IMR-90 (cell line): ENCODE data around the gene TWIST2. TPM values are rescaled to one million over a fixed set of nuclear protein-coding genes. Genes with fewer than 3 reads are reported as not detected.

Experiments
- ATAC-seq: fragments of 200-7000 bp; cut with Tn5 transposase; 2 replicates; pipeline ENCODE4 v1.9.1; 2020; ENCODE audit warnings: low read depth, mild to moderate bottlenecking, moderate library complexity
- BruUV-seq: library from RNA; stranded (reverse); fragments of 400-500 nt; replicated peaks from 2 replicates; lab custom pipeline; 2021; lab: Mats Ljungman, UMichigan
- CTCF ChIA-PET: fragments of 300-600 bp; formaldehyde crosslinking; extraction: SDS; loops from one replicate; lab custom pipeline; 2021; ENCODE audit warnings: antibody characterized with exemption; lab: Yijun Ruan, JAX
- POLR2A ChIA-PET: fragments of 300-600 bp; sonication (Branson Sonifier 250); formaldehyde crosslinking; loops from one replicate; lab custom pipeline; 2022; ENCODE audit warnings: antibody characterized with exemption; ENCODE audit not compliant: unreplicated experiment; lab: Charles Lee
- DNase-seq: peaks from one replicate; pipeline ENCODE4 v3.0.0; 2013
- H2AFZ ChIP-seq: replicated peaks from 2 replicates; pipeline ENCODE3; 2013; ENCODE audit warnings: low read length, mild to moderate bottlenecking; ENCODE audit not compliant: poor library complexity
- H2AK5ac ChIP-seq: 2 replicates; pipeline ENCODE4 v1.6.1; 2013; ENCODE audit warnings: low read depth, low read length, inconsistent platforms
- H2AK9ac ChIP-seq: replicated peaks from 2 replicates; pipeline ENCODE3; 2013; ENCODE audit warnings: mild to moderate bottlenecking, low read depth, low read length, moderate library complexity; ENCODE audit not compliant: poor library complexity
- H2BK120ac ChIP-seq: 2 replicates; pipeline ENCODE4 v1.6.1; 2013; ENCODE audit warnings: low read depth, low read length, inconsistent platforms
- H2BK15ac ChIP-seq: 3 replicates; pipeline ENCODE4 v1.6.1; 2013; ENCODE audit warnings: low read depth, low read length, inconsistent platforms
- H2BK20ac ChIP-seq: 2 replicates; pipeline ENCODE4 v1.6.1; 2013; ENCODE audit warnings: low read depth, mild to moderate bottlenecking, inconsistent platforms, low read length, moderate library complexity
- H2BK5ac ChIP-seq: 2 replicates; pipeline ENCODE4 v1.6.1; 2013; ENCODE audit warnings: mild to moderate bottlenecking, low read depth, low read length, inconsistent platforms; ENCODE audit not compliant: poor library complexity, severe bottlenecking
- H3K14ac ChIP-seq: replicated peaks from 2 replicates; pipeline ENCODE4 v1.6.1; 2013; ENCODE audit warnings: low read depth, low read length, inconsistent platforms
- H3K18ac ChIP-seq: 2 replicates; pipeline ENCODE4 v1.6.1; 2013; ENCODE audit warnings: low read depth, low read length, control low read depth
- H3K23ac ChIP-seq: 2 replicates; pipeline ENCODE4 v1.6.1; 2013; ENCODE audit warnings: low read depth, low read length, inconsistent platforms
- H3K27ac ChIP-seq: 2 replicates; pipeline ENCODE4 v1.5.1; 2013; ENCODE audit warnings: mild to moderate bottlenecking, control low read depth, low read length; ENCODE audit not compliant: insufficient read depth
- H3K27me3 ChIP-seq: 2 replicates; pipeline ENCODE4 v1.6.1; 2013; ENCODE audit warnings: low read length; ENCODE audit not compliant: control insufficient read depth, insufficient read depth
- H3K36me3 ChIP-seq: 2 replicates; pipeline ENCODE4 v1.6.1; 2013; ENCODE audit warnings: low read length, mixed read lengths; ENCODE audit not compliant: control insufficient read depth, insufficient read depth
- H3K4ac ChIP-seq: 2 replicates; pipeline ENCODE4 v1.6.1; 2013; ENCODE audit warnings: low read depth, low read length, inconsistent platforms
- H3K4me1 ChIP-seq: 2 replicates; pipeline ENCODE4 v1.6.1; 2013; ENCODE audit warnings: low read length, mixed read lengths; ENCODE audit not compliant: control insufficient read depth, insufficient read depth
- H3K4me2 ChIP-seq: 2 replicates; pipeline ENCODE4 v1.6.1; 2013; ENCODE audit warnings: low read depth, mild to moderate bottlenecking, control low read depth, low read length, moderate library complexity
- H3K4me3 ChIP-seq: 2 replicates; pipeline ENCODE4 v1.5.1; 2013; ENCODE audit warnings: low read depth, mild to moderate bottlenecking, control low read depth, low read length, moderate library complexity; ENCODE audit not compliant: insufficient read depth
- H3K56ac ChIP-seq: 2 replicates; pipeline ENCODE4 v1.6.1; 2013; ENCODE audit warnings: low read length, inconsistent platforms; ENCODE audit not compliant: insufficient read depth; ENCODE audit errors: extremely low read depth
- H3K79me1 ChIP-seq, 2 experiments: 2 replicates each; pipeline ENCODE4 v1.6.1; 2013; ENCODE audit warnings: low read length in 2 of 2, inconsistent platforms in 1 of 2, low read depth in 1 of 2
- H3K9ac ChIP-seq: 2 replicates; pipeline ENCODE4 v1.6.1; 2013; ENCODE audit warnings: low read depth, low read length, control low read depth
- H3K9me1 ChIP-seq: 2 replicates; pipeline ENCODE4 v1.6.1; 2013; ENCODE audit warnings: low read length, inconsistent platforms; ENCODE audit not compliant: insufficient read depth
- H3K9me3 ChIP-seq: 2 replicates; pipeline ENCODE4 v1.6.1; 2013; ENCODE audit warnings: low read length; ENCODE audit not compliant: control insufficient read depth, insufficient read depth
- H4K20me1 ChIP-seq: 2 replicates; pipeline ENCODE4 v1.6.1; 2013; ENCODE audit warnings: low read length, inconsistent platforms; ENCODE audit not compliant: insufficient read depth
- H4K5ac ChIP-seq: 2 replicates; pipeline ENCODE4 v1.6.1; 2013; ENCODE audit warnings: mild to moderate bottlenecking, low read depth, low read length, control low read depth
- H4K8ac ChIP-seq, 2 experiments: 2 replicates each; pipeline ENCODE4 v1.6.1; 2013; ENCODE audit warnings: low read depth in 2 of 2, low read length in 2 of 2, control low read depth in 1 of 2, inconsistent platforms in 1 of 2
- H4K91ac ChIP-seq: 2 replicates; pipeline ENCODE4 v1.6.1; 2013; ENCODE audit warnings: low read depth, low read length, inconsistent platforms; ENCODE audit not compliant: insufficient read depth
- BHLHE40 ChIP-seq: fragments of 150-350 bp; IDR thresholded peaks from 2 replicates; pipeline ENCODE4 v1.6.1; 2016; ENCODE audit warnings: mild to moderate bottlenecking, low read depth, low read length
- CHD1 ChIP-seq: IDR thresholded peaks from 2 replicates; pipeline ENCODE4 v1.6.1; 2012; ENCODE audit warnings: low read depth, low read length, improper control_type of control experiment
- MXI1 ChIP-seq: IDR thresholded peaks from 2 replicates; pipeline ENCODE4 v1.6.1; 2012; ENCODE audit warnings: low read depth, mild to moderate bottlenecking, low read length, moderate library complexity, borderline replicate concordance
- RFX5 ChIP-seq: IDR thresholded peaks from 2 replicates; pipeline ENCODE4 v1.8.0; 2012; ENCODE audit warnings: low read depth, mild to moderate bottlenecking, low read length, moderate library complexity
- WGBS, 2 experiments: methylation state at CpG; one replicate each; pipeline versions ENCODE4 v1.1.5 to v1.1.7; 2013; ENCODE audit warnings: missing lambda C conversion rate in 2 of 2; ENCODE audit not compliant: insufficient read length in 1 of 2; ENCODE audit errors: extremely low coverage in 2 of 2; 5-methylcytosine and 5-hydroxymethylcytosine counted together
- dilution Hi-C: fragments of 300-500 bp; cut with HindIII; formaldehyde crosslinking; loops from one replicate; pipeline ENCODE4 v1.14.3; 2018; ENCODE audit warnings: low sequenced_read_pairs; ENCODE audit not compliant: unreplicated experiment
- in situ Hi-C: fragments of 300-500 bp; cut with MboI; formaldehyde crosslinking; loops from 3 replicates; pipeline ENCODE4 v1.14.3; 2019; ENCODE audit warnings: low sequenced_read_pairs, inconsistent platforms, mixed read lengths
- intact Hi-C: fragments of 100-400 bp; cut with micrococcal nuclease; formaldehyde crosslinking; loops from 2 replicates; pipeline ENCODE4 v1.10.0; 2022
- polyA plus RNA-seq, 3 experiments: library from polyadenylated mRNA; depleted of rRNA; stranded (reverse); fragments of >200 nt; gene quantifications; 2 replicates each; pipeline ENCODE4 v1.2.3, GENCODE V29; 2012; ENCODE audit warnings: low replicate concordance in 1 of 3
- total RNA-seq: library from RNA; depleted of rRNA; stranded (reverse); fragments of >200 nt; gene quantifications from 2 replicates; pipeline ENCODE4 v1.2.3, GENCODE V29; 2012
- TF ChIP-seq, protein P1 (sequence below): fragments of 150-350 bp; IDR thresholded peaks from 2 replicates; pipeline ENCODE4 v1.6.1; 2016; ENCODE audit warnings: low read depth, mild to moderate bottlenecking, low read length, moderate library complexity, borderline replicate concordance

TWIST2 gene
- total and polyA plus RNA-seq, 2 of the 4 experiments (the other 2 are of a cell fraction): 9.3 to 33.6 TPM

DNA sequence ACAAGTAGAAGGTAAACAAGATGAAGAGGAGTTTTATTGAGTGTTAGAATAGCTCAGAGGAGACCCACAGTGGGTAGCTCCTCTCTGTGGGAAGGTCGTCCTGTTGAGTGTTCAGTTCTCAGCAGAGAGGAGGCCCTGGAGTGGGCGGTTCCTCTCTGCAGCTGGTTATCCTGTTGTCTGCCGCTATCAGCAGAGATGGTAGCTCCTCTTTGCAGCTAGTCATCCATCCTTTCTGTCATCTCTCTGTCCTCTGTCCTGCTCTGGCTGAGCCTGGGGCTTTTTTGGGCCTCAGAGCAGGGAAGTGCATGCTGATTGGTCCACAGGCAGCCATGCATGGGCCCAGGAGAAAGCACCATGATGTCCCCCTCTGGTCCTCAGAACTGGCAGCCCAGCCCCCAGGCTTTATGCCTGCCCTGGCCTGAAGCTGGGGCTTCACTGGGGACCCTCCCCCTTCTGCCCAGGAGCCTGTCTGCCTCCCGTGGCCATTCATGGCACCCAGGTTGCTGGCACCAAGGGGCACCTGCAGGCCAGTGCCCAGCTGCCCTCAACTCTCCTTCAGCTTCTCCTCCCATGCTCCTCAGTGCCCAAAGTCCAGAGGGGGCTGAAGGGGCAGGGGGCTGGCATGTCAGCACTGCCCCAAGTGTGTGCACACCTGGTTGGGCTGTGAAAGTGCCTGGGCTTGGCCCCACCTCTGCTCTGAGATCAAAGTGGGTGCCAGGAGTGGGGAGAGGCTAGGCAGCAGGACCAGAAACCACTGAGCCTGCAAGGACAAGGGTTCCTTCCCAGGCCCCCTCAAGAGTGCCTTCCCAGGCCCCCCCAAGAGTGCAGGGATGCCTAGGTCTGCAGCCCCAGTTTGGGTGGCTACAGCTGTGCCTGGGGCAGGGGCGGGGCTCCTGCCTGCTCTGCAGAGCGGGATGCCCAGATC lies 98.7 kb downstream of the TWIST2 start:
- POLR2A ChIA-PET: no interaction called here
- no peak overlapping the region for H3K23ac ChIP-seq
- 95% methylated on average over 3 of the region's 6 CpGs; no CpG with 5 or more reads in 1 of the 2 experiments for WGBS, 2 experiments
- no peak overlapping the region for H3K56ac ChIP-seq
- no peaks in the 10 kb centered on the region for H3K9me3 ChIP-seq
- H3K4ac ChIP-seq: no peak overlapping the region
- CTCF ChIA-PET: interaction anchor here (0.7 to 1.2 kb wide), 3 partner anchors 12 to 497 kb away, joined by 3 to 4 read pairs (median 3); no protein-coding TSS in a partner anchor
- H4K20me1 ChIP-seq: no peaks in the 10 kb centered on the region
- no peak overlapping the region for H3K4me3 ChIP-seq
- H2BK20ac ChIP-seq: no peak overlapping the region
- no peaks in the 10 kb centered on the region for H3K27me3 ChIP-seq
- no peak overlapping the region; the same call in 1 of the 2 replicates for H4K91ac ChIP-seq
- no peak overlapping the region for H2BK15ac ChIP-seq
- no peak overlapping the region for H2BK5ac ChIP-seq
- TF ChIP-seq, protein P1, sequence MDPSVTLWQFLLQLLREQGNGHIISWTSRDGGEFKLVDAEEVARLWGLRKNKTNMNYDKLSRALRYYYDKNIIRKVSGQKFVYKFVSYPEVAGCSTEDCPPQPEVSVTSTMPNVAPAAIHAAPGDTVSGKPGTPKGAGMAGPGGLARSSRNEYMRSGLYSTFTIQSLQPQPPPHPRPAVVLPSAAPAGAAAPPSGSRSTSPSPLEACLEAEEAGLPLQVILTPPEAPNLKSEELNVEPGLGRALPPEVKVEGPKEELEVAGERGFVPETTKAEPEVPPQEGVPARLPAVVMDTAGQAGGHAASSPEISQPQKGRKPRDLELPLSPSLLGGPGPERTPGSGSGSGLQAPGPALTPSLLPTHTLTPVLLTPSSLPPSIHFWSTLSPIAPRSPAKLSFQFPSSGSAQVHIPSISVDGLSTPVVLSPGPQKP: no peak
- no peak for TF ChIP-seq MXI1
- TF ChIP-seq CHD1: no peak
- TF ChIP-seq RFX5: no peak
- TF ChIP-seq BHLHE40: no peak
- intact Hi-C loops: no loop called here
- no peak overlapping the region for H2AK9ac ChIP-seq
- H4K8ac ChIP-seq: no peak overlapping the region
- H3K27ac ChIP-seq: no peak overlapping the region
- no peak overlapping the region for H2AK5ac ChIP-seq
- H3K14ac ChIP-seq: no peak overlapping the region
- dilution Hi-C loops: no loop called here
- no peaks in the 10 kb centered on the region for H3K36me3 ChIP-seq
- no peak overlapping the region for H3K4me2 ChIP-seq
- in situ Hi-C loops: no loop called here
- no peaks in the 10 kb centered on the region for H3K79me1 ChIP-seq
- DNase-seq (no peak), ATAC-seq (no peak)
- no peak overlapping the region; the same call in 1 of the 2 replicates for H2BK120ac ChIP-seq
- no peak overlapping the region for H4K5ac ChIP-seq
- BruUV-seq: no TSS peak
- H3K9me1 ChIP-seq: peaks cover 15% of the 10 kb centered on the region
- H3K9ac ChIP-seq: no peak overlapping the region
- H3K4me1 ChIP-seq: peaks cover 8% of the 10 kb centered on the region
- H2AFZ ChIP-seq: no peak overlapping the region
- H3K18ac ChIP-seq: no peak overlapping the region
